HG03103 (cell line): Measurements from ENCODE around the gene MYO18A.

Experiments
- ATAC-seq: cut with Tn5 transposase; IDR thresholded peaks from one replicate; pipeline ENCODE4 v1.9.1; 2021; ENCODE audit warnings: low read depth; ENCODE audit not compliant: unreplicated experiment

The MYO18A gene

GRCh38 chr17:29086628-29087332 is 93.4 kb downstream of the MYO18A start:
- no peak for ATAC-seq

- ATAC-seq, result no peak
Observed at GRCh38 chr17:29085223-29085622, 95.0 kb downstream of the MYO18A start.

GRCh38 chr17:29084541-29085146 is 95.6 kb downstream of the MYO18A start:
- no peak for ATAC-seq

GRCh38 chr17:29080965-29081364 is 99.2 kb downstream of the MYO18A start:
- no peak for ATAC-seq

- no peak for ATAC-seq
Observed at GRCh38 chr17:29080323-29080722, 99.9 kb downstream of the MYO18A start.

GRCh38 chr17:29079887-29080286 is 100.3 kb downstream of the MYO18A start:
- ATAC-seq, result no peak

GRCh38 chr17:29079433-29079832 is 100.8 kb downstream of the MYO18A start:
- no peak for ATAC-seq

- ATAC-seq, result no peak
Observed at GRCh38 chr17:29078183-29079045, 101.8 kb downstream of the MYO18A start.

GRCh38 chr17:29077320-29077719 is 102.9 kb downstream of the MYO18A start:
- ATAC-seq, result no peak

- no peak for ATAC-seq
Observed at GRCh38 chr17:29076722-29077121, 103.5 kb downstream of the MYO18A start.

GRCh38 chr17:29076087-29076486 is 104.1 kb downstream of the MYO18A start:
- ATAC-seq, result no peak

GRCh38 chr17:29074488-29074887 is 105.7 kb downstream of the MYO18A start:
- no peak for ATAC-seq

GRCh38 chr17:29073520-29073919 is 106.7 kb downstream of the MYO18A start:
- no peak for ATAC-seq

- ATAC-seq, result no peak
Observed at GRCh38 chr17:29073045-29073444, 107.2 kb downstream of the MYO18A start.

- ATAC-seq, result no peak
Observed at GRCh38 chr17:29071303-29071702, 108.9 kb downstream of the MYO18A start.

GRCh38 chr17:29070781-29071180 is 109.4 kb downstream of the MYO18A start:
- no peak for ATAC-seq

- ATAC-seq, result no peak
Observed at GRCh38 chr17:29070308-29070707, 109.9 kb downstream of the MYO18A start.

GRCh38 chr17:29069526-29070041 is 110.6 kb downstream of the MYO18A start:
- no peak for ATAC-seq

- ATAC-seq, result no peak
Observed at GRCh38 chr17:29068818-29069217, 111.4 kb downstream of the MYO18A start.

- no peak for ATAC-seq
Observed at GRCh38 chr17:29066606-29067005, 113.6 kb downstream of the MYO18A start.

GRCh38 chr17:29066047-29066446 is 114.2 kb downstream of the MYO18A start:
- ATAC-seq, result no peak
